Subcutaneous abdominal adipose tissue (tissue), 5 donors: ENCODE data around the gene KCNF1.
"Not testable (repeated sequence)": the region's sequence is repeated elsewhere in the genome, so short reads cannot be mapped to it uniquely, and the experiment has no call there.

Experiments
- H3K27ac ChIP-seq: one replicate; pipeline ENCODE4 v1.7.0; 2013; ENCODE audit warnings: low read depth, mild to moderate bottlenecking, inconsistent platforms, low read length, moderate library complexity
- H3K27me3 ChIP-seq, 5 donors: one replicate each; pipeline ENCODE4 v1.7.0; 2013; ENCODE audit warnings: low read length in 5 of 5, inconsistent platforms in 1 of 5; ENCODE audit not compliant: control insufficient read depth in 5 of 5, insufficient read depth in 4 of 5
- H3K36me3 ChIP-seq, 5 donors: one replicate each; pipeline ENCODE4 v1.7.0; 2013; ENCODE audit warnings: low read length in 5 of 5; ENCODE audit not compliant: control insufficient read depth in 5 of 5, insufficient read depth in 5 of 5
- H3K4me1 ChIP-seq, 5 donors: one replicate each; pipeline ENCODE4 v1.7.0; 2013; ENCODE audit warnings: low read length in 5 of 5, mild to moderate bottlenecking in 3 of 5, moderate library complexity in 1 of 5; ENCODE audit not compliant: control insufficient read depth in 5 of 5, insufficient read depth in 5 of 5
- H3K4me3 ChIP-seq, 5 donors: one replicate each; pipeline ENCODE4 v1.7.0; 2013; ENCODE audit warnings: low read length in 5 of 5, low read depth in 1 of 5
- H3K9ac ChIP-seq, 5 donors: one replicate each; pipeline ENCODE4 v1.7.0; 2013; ENCODE audit warnings: low read length in 5 of 5, mild to moderate bottlenecking in 4 of 5, moderate library complexity in 3 of 5
- H3K9me3 ChIP-seq, 5 donors: one replicate each; pipeline ENCODE4 v1.7.0; 2013; ENCODE audit warnings: low read length in 5 of 5; ENCODE audit not compliant: control insufficient read depth in 5 of 5
- donor health status: healthy.
- donor health status: healthy.
- donor health status: healthy.
- donor health status: healthy.
- donor health status: healthy.

KCNF1 gene

DNA sequence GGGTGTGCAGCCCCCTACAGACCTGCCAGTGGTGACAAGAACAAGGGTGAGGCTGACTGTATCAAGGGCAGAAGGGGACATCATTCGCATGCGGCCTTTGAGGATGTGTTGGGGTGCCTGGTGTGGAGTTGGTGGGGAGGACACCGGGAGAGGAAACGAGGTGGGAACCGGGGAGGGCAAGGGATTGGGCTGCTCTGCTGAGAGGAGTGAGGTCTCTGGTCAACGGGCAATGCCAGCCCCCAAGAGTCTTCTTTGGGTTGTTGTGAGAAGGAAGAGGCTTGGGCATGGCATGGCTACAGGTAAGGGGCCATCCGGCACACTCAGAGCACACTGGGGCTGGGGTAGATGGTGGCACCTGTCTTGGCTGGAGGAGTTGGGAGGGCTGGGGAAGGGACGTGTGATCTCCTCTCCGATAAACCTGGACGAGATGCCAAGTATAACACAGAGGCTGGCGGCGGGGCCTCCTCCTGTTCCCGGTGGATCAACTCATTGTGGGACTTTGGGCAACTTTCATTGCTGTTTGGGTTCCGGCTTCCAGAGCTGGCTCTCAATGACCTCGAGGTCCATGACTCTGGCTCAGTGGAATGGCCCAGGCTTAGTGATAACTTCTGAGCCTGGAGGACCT, 37.0 kb downstream of the KCNF1 start:
- no peaks in the 10 kb centered on the region for H3K4me1 ChIP-seq
- no peak overlapping the region for H3K27ac ChIP-seq
- peaks cover 5 to 31% (median 16%) of the 10 kb centered on the region in 5 donors for H3K27me3 ChIP-seq
- no peak overlapping the region for H3K9ac ChIP-seq
- H3K4me3 ChIP-seq = no peak overlapping the region
- H3K36me3 ChIP-seq = no peaks in the 10 kb centered on the region
- H3K9me3 ChIP-seq = no peaks in the 10 kb centered on the region

DNA sequence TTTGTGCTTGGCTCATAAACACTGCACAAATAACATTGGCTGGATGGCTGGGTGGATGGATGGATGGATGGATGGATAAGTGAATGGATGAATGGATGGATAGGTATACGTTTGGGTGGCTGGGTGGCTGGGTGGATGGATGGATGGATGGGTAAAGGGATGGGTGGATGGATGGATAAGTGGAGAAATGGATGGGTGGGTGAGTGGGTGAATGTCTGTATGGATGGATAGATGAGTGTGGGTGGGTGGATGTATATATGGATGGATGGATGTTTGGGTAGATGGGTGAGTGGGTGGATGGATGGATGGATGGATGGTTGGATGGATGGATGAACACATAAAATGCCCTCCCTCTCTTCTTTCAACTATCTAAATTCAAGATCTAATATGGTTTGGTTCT, 38.1 kb downstream of the KCNF1 start:
- no peaks in the 10 kb centered on the region for H3K4me1 ChIP-seq
- no peaks in the 10 kb centered on the region for H3K9me3 ChIP-seq
- peaks cover 5 to 23% (median 14%) of the 10 kb centered on the region in 5 donors for H3K27me3 ChIP-seq
- no peak overlapping the region for H3K4me3 ChIP-seq
- no peaks in the 10 kb centered on the region for H3K36me3 ChIP-seq
- no peak overlapping the region for H3K9ac ChIP-seq
- H3K27ac ChIP-seq = no peak overlapping the region

DNA sequence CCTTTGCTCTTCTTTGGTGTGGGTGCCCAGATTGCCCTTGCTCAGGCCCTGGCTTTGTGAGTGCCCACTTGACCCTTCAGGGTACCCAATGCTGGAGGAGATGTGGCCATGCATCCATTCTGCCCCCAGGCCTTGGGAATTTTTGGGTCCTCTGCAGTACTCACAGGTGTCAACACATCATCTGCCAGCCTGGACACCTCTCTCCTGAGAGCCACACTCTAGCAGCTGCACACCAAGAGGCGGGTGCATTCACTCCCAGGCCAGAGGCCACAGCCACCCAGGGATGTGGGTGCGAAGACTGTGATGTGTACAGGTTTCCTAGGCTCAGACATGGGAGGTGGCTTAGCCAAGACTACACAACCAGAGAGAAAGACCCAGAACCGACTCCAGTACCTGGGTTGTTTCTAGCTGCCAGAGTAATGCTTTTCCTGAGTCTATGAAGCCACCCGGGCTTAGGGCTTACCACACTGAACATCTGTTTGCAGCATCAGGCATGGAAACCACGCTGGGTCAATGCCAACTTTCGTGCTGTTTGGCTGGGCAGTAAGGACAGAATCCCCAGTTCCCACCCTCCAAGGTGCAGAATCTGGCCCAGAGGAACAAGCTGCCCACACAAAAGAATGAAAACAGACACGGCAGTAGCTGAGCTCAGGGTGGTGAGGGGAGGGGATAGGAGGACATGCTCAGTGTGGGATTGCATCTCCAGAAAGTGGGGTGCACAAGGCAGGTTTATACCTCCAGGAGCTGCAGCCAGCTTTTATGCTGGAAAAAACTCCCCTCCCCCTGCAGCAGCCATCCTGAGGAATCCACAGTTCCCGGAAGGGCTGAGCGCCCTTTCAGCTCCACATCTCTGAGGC, 40.1 kb downstream of the KCNF1 start:
- H3K36me3 ChIP-seq = no peaks in the 10 kb centered on the region
- H3K9me3 ChIP-seq = no peaks in the 10 kb centered on the region
- H3K4me1 ChIP-seq = no peaks in the 10 kb centered on the region
- peaks cover 0 to 18% (median 10%) of the 10 kb centered on the region in 5 donors for H3K27me3 ChIP-seq
- H3K9ac ChIP-seq = no peak overlapping the region
- no peak overlapping the region for H3K4me3 ChIP-seq
- H3K27ac ChIP-seq = no peak overlapping the region

DNA sequence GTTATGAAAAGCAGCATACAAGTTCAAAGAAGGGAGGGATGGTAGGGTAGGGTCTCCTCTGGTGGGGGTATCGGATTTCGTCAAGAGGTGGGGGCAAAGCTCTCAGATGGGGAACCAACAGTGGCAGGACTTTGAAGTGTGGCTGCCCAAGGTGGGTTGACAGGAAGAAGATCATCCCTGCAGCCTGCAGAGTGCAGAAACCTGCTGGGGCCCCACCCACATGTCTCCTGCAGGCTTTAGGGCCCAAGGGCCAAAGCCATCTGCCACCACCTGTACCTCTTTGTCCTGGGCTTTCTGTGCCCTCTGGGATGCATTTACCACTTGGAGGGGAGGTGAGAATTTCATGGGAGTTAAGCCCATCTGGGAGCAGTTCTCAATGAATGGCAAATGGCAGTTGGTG, 42.7 kb downstream of the KCNF1 start:
- Histone ChIP-seq H3K4me1 (no peaks in the 10 kb centered on the region), H3K4me3 (no peak overlapping the region), H3K27me3 (peaks cover 0 to 7% (median 0%) of the 10 kb centered on the region in 5 donors), H3K27ac (no peak overlapping the region), H3K36me3 (no peaks in the 10 kb centered on the region), H3K9me3 (no peaks in the 10 kb centered on the region), H3K9ac (no peak overlapping the region)

DNA sequence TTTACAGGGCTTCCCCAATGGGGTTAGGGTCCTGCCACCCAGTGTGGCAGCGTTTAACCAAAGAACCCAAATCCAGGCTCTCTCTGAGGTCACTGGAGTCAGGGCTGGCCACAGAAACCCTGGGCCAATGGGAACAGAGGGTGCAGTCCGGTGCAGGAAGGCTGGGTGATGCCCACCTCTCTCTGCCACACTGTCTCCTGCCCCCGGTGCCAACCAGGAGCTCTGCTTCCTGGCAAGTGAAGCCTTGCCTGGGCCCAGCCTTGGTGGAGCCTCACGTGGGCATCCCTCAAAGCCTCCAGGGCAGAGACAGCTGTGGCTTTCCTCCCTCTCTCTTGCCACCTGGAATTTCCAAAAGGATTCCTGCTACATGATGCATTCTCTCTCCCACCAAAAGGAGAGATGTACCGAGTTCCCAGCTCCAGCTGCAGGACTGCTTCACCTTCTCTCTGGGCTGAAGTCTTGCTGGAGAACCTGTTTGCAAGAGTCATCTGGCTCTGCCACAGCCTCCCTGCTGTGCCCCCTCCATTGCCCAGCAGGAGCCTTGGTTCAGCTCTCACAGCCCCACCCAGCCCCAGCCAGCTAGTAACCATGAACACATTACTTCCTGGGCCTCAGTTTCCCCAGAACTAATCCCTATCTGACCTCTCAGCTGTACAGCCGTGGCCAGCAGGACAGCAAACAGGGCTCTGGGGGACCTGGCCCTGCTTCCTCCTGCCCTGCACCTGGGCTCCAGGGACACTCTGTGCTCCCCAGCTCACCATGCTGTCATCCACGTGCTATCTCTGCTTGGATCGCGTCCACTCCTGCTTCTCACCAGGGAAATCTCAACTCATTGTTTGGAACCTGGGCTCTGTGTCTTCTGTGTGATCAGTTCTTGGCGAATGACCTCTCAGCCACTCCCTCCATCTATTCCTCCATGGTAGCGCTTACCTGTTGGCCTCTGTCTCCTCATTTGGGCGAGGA, 43.4 kb downstream of the KCNF1 start:
- Histone ChIP-seq H3K27me3 (peaks cover 0 to 7% (median 0%) of the 10 kb centered on the region in 5 donors), H3K27ac (no peak overlapping the region), H3K4me1 (no peaks in the 10 kb centered on the region), H3K9ac (no peak overlapping the region), H3K36me3 (no peaks in the 10 kb centered on the region), H3K9me3 (no peaks in the 10 kb centered on the region), H3K4me3 (no peak overlapping the region)

DNA sequence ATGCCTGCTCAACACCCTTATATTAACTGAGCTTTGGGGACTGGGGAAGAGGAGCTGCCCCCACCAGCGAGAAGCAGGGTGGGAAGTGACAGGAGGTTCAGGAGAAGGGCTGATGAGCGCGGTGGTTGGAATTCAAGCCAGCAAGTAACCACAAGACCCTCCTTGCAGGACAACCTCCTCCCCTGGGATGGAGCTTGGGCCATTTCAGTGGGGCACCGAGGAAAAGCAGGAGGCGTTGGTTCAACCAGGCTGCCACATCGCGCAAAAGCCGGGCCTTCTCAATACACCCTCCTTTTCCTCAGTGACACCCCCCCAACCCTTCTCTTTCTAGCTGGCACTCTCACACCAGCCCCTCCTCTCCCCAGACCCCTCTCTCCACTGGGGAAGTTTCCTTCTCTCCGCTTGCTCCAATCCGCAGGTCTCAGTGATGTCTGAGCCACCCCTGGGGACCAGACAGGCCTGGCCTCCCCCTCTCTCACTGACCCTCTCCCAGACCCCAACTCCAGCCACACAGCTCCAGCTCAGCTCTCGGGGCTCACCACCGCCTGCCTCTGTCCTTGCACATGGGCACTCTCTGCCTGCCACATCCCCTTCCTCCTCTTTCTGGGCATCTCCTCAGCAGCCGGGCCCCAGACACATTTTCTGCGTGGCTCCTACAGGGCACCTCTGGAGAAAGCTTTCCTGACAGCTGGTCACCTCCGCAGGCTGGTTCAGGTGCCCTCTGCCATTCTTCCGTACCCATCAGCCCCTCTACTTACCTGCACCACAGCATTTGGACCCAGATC, 44.5 kb downstream of the KCNF1 start:
- Histone ChIP-seq H3K4me1 (no peaks in the 10 kb centered on the region), H3K9me3 (no peaks in the 10 kb centered on the region), H3K9ac (no peak overlapping the region), H3K4me3 (no peak overlapping the region), H3K27ac (no peak overlapping the region), H3K27me3 (peaks cover 0 to 7% (median 2%) of the 10 kb centered on the region in 5 donors), H3K36me3 (no peaks in the 10 kb centered on the region)

DNA sequence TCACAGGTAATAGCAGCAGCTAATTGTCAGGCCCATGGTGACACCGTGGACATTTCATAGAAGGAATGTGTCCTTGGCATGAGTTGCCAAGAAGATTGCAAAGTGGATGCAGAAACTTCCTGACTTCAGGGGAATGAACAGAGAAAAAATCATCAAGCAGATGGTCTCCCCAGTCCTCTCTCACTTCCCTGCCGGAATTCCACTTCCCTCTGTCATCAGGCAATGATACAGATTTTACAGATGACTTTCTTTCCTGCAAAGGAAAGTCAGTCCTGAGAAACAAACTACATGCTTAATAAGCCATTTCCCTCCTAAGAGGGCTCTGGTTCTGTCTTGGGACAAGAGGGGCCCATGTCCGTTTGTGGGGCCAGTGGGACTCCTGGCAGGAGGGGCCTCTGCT, 45.7 kb downstream of the KCNF1 start:
- peaks cover 0 to 12% (median 0%) of the 10 kb centered on the region in 5 donors for H3K27me3 ChIP-seq
- no peak overlapping the region for H3K4me3 ChIP-seq
- H3K9ac ChIP-seq = no peak overlapping the region
- H3K36me3 ChIP-seq = no peaks in the 10 kb centered on the region
- H3K4me1 ChIP-seq = no peaks in the 10 kb centered on the region
- H3K9me3 ChIP-seq = no peaks in the 10 kb centered on the region
- H3K27ac ChIP-seq = no peak overlapping the region

DNA sequence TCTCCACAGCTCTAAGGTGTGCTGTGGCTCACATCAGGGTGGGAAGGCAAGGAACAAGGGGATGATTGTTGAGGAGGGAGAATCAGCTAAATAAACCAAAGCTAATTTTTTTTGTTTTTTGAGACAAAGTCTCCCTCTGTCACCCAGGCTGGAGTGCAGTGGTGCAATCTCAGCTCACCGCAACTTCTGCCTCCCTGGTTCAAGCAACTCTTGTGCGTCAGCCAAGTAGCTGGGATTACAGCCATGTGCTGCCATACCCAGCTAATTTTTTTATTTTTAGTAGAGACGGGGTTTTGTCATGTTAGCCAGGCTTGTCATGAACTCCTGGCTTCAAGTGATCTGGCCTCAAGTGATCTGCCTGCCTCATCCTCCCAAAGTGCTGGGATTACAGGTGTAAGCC, 46.7 kb downstream of the KCNF1 start:
- H3K36me3 ChIP-seq, H3K4me3 ChIP-seq, H3K9ac ChIP-seq, H3K27ac ChIP-seq, H3K9me3 ChIP-seq, H3K4me1 ChIP-seq: not testable (repeated sequence)
- peaks cover 0 to 12% (median 0%) of the 10 kb centered on the region in 5 donors for H3K27me3 ChIP-seq

DNA sequence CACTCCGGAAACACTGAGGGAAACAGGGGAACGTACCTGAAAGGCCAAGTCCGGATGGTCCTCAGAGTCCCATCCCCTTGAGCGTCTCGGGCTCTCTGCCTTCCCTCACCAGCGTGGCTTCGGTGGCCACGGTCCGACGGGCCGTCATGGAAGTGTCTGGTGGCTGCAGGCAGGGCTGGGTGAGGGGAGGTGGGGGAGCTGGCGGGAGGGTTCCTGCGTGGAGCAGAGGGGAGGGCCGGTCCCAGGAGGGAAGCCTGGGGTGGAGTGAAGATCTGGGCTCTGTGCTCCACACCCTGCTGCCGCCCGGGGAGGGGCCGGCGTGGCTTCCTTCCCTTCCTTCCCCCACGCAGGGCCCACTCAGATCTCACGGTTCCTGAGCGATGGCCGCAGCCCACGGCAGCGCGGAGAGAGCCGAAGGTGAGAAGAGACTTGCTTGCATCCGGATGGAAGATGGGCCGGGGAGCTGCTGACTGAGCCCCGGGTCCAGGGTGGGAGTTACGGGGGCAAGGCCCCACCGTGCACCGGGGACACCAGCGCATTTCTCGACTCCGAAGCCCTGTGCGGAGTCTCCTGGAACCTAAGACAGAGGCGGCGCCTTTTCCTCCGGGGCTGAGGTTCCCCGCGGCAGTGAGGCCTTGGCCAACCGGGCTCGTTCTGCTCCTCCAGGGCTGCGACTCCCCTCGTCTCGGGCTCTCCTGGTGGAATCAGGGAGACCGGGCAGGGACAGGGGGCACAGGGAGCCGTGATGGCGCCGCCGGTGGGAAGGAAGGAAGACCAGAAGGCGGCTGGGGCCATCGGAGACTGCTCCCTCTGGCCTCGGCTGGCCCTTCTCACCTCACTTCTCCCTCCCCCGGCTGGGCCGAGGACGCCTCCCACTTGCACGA, 49.1 kb downstream of the KCNF1 start:
- H3K36me3 ChIP-seq = no peaks in the 10 kb centered on the region
- no peak overlapping the region for H3K4me3 ChIP-seq
- peaks cover 0 to 12% (median 8%) of the 10 kb centered on the region in 5 donors for H3K4me1 ChIP-seq
- no peaks in the 10 kb centered on the region for H3K9me3 ChIP-seq
- peaks cover 3 to 23% (median 11%) of the 10 kb centered on the region in 5 donors for H3K27me3 ChIP-seq
- H3K9ac ChIP-seq = no peak overlapping the region
- no peak overlapping the region for H3K27ac ChIP-seq
